ENCODE results near the gene NUBPL. TPM values are rescaled to one million over a fixed set of nuclear protein-coding genes. Genes with fewer than 3 reads are reported as not detected.
"Not testable (repeated sequence)": the region's sequence is repeated elsewhere in the genome, so short reads cannot be mapped to it uniquely, and the experiment has no call there.

NUBPL gene
- total RNA-seq, 1 donor from 2014 or later: 15.0 TPM

DNA sequence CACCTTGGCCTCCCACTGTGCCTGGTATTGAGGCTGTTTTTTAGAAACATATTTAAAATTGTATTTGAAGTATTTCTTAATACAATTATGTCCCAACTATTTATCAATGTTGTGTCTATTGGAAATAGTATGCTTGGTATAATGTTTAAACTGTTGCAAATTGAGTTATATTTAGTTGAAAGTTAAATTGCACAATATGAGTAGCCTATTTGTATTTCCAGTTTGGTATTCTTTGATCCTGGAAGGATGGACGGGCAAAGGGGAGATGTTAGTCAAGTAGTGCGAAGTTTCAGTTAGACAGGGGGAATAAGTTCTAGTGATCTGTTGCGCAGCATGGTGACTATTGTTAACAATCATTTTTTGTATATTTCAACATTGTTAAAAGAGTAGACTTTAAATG lies 111.5 kb downstream of the NUBPL start:
- no peak for DNase-seq (ENCODE audit: low spot score)

DNA sequence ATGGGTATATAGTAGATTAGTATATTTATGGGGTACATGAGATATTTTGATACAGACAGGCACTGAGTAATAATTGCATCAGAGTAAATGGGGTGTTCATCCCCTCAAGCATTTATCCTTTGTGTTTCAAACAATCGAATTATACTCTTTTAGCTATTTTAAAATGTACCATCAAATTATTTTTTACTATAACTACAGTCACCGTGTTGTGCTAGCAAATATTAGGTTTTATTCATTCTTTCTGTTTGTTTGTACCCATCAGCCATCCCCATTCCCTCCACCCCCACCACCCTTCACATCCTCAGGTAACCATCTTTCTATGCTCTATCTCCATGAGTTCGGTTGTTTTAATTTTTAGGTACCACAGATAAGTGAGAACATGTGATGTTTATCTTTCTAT lies 115.8 kb downstream of the NUBPL start:
- no peak for DNase-seq (ENCODE audit: low spot score)

- DNase-seq (ENCODE audit: low spot score): no peak
These were observed 116.4 kb downstream of the NUBPL start for GRCh38 chr14:31677630-31678029.

GRCh38 chr14:31678421-31679249 lies 117.4 kb downstream of the NUBPL start:
- no peak for DNase-seq (ENCODE audit: low spot score)

DNA sequence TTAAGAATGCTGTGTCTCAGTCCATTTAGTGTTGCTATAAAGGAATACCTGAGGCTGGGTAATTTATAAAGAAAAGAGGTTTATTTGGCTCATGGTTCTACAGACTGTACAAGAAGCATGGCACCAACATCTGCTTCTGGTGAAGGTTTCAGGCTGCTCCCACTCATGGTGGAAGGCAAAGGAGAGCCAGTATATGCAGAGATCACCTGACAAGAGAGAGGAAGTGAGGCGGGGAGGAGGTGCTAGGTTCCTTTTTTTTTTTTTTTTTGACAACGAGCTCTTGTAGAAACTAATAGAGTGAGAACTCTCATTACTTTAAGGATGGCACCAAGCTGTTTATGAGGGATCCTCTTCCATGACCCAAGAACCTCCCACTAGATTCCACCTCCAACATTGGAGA lies 121.6 kb downstream of the NUBPL start:
- DNase-seq (ENCODE audit: low spot score): no peak

GRCh38 chr14:31687726-31688125 lies 126.5 kb downstream of the NUBPL start:
- DNase-seq (ENCODE audit: low spot score): no peak

DNA sequence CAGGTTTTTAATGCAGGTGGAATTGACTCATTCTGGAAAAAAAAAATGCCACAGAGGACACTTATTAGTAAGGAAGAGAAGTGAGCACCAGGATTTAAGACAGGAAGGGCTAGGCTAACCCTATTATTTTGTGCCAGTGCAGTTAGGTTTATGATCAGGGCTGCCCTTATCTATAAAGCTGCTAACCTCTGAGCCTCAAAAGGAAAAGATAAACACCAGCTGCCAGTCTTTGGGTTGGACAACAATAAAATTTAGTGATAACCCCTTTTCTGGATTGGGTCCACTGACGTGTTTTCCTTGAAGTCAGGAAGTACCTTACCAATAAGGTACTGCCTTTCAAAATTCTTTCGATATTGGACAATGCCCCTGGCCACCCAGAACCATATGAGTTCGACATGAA lies 128.9 kb downstream of the NUBPL start:
- DNase-seq (ENCODE audit: low spot score): no peak

DNA sequence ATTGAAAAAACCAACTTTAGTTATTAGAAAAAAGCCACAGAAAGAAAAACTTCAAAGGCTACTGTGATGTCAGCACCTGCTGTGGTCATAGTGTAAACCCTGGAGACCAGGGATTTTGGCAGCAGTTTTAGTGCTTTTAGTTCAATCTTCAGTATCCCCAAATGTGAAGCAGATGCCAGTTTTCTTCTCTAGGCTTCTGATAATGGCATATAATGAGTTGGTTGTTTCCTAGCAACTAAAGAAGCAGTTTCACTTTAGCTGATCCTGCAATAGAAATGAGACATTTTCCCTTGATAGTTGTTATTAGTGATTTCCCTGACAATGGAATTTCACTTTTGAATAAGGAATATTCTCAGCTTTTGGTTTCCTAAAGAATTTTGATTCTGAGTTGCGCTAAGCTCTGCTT lies 131.2 kb downstream of the NUBPL start:
- DNase-seq (ENCODE audit: low spot score): no peak

GRCh38 chr14:31696378-31696777 lies 135.2 kb downstream of the NUBPL start:
- DNase-seq (ENCODE audit: low spot score): no peak

- no peak for DNase-seq (ENCODE audit: low spot score)
These were observed 138.6 kb downstream of the NUBPL start for GRCh38 chr14:31699809-31700208.

DNA sequence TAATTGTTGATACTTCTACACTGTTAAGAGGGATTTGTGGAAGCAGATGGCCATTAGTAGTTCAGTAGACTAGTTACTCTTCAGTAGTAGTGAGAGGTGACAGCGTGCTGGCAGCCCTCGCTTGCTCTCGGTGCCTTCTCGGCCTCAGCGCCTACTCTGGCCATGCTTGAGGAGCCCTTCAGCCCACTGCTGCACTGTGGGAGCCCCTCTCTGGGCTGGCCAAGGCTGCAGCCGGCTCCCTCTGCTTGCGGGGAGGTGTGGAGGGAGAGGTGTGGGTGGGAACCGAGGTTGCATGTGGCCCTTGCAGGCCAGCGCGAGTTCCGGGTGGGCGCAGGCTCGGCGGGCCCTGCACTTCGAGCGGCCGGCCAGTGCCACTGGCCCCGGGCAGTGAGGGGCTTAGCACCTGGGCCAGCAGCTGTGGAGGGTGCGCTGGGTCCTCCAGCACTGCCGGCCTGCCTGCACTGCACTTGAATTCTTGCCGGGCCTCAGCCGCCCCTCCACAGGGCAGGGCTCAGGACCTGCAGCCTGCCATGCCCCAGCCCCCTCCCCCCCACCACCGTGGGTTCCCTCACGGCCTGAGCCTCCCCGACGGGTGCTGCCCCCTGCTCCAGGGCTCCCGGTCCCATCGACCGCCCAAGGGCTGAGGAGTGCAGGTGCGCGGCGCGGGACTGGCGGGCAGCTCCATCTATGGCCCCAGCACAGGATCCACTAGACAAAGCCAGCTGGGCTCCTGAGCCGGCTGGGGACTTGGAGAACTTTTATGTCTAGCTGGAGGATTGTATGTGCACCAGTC lies 139.3 kb downstream of the NUBPL start:
- DNase-seq (ENCODE audit: low spot score): no peak

- no peak for DNase-seq (ENCODE audit: low spot score)
These were observed 140.9 kb downstream of the NUBPL start for GRCh38 chr14:31702130-31702529.

GRCh38 chr14:31703056-31703455 lies 141.9 kb downstream of the NUBPL start:
- DNase-seq (ENCODE audit: low spot score): no peak

DNA sequence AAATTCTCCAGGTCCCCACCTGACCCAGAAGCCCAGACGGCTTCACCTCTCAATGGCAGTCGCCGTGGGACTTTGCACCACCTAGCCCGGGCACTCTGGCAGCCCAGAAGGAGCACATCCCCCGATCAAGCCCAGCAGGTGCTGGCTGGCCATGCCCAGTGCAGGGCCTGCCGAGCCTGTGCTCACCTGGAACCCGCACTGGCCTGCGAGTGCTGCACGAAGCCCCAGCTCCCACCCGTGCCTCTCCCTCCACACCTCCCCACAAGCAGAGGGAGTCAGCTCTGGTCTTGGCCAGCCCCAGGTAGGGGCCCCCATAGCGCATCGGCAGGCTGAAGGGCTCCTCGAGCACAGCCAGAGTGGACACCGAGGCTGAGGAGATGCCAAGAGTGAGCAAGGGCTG lies 144.5 kb downstream of the NUBPL start:
- no peak for DNase-seq (ENCODE audit: low spot score)

- not testable (repeated sequence) for DNase-seq (ENCODE audit: low spot score)
These were observed 147.5 kb downstream of the NUBPL start for GRCh38 chr14:31708661-31709060.

DNA sequence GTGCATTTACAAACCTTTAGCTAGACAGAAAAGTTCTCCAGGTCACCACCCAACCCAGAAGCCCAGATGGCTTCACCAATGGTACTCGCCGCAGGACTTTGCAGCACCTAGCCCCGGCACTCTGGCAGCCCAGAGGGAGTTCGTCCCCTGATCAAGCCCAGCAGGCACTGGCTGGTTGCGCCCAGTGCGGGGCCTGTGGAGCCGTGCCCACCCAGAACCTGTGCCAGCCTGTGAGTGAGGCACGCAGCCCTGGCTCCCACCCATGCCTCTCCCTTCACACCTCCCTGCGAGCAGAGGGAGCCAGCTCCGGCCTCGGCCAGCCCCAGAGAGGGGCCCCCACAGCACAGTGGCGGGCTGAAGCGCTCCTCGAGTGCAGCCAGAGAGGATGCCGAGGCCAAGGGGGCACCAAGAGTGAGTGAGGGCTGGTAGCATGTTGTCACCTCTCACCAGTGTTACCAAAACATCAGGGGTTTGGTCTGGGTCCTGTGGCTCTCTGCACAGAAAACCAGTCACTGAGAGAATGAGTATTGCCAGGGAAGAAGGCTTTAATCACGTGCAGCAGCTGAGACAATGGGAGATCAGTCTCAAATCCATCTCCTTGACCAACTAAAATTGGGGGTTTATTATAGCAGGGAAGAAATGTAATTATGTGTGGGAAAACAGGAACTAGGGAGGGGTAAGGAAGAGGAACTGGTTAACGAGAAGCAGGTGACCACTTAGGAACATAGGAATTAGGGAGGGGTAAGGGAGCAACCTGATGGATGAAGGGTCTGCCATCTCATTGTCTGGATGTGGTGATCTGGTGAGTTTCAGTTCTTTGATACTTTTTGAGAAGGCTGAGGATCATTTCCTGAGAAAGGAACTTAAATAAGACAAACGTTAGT lies 151.3 kb downstream of the NUBPL start:
- DNase-seq (ENCODE audit: low spot score): no peak

DNA sequence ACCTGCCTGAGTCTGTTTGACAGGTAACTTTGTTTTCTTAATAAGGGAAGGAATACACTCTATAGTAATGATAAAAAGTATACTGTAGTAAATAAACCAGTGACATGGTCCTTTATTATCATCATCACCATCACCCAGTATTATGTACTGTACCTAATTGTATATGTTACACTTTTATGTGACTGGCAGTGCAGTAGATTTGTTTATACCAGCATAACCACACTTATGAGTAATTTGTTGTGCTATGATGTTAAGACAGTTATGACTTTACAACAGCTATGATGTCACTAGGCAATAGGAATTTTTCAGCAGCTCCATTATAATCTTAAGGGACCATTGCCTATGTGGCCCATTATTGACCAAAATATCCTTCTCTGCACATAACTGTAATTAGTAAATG lies 155.0 kb downstream of the NUBPL start:
- DNase-seq (ENCODE audit: low spot score): no peak

- DNase-seq (ENCODE audit: low spot score): no peak
These were observed 156.3 kb downstream of the NUBPL start for GRCh38 chr14:31717294-31718085.

DNA sequence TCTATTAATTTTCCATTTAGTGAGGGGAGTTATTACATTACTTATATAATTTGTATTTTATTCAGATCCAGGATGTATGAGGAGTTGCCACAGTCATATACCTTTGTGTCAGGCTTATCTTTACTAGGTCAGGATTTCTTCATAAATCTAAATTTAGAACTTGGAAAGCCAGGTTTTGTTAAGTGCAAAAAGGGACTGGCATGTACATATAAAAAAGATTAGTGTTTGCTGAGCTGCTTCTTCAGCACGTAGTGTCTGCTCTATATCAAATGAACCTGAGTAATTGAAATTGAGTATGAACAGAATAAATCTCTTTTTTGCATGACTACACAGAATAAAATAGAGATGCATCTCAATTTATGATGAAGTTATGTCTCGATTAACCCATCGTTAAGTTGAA lies 157.4 kb downstream of the NUBPL start:
- DNase-seq (ENCODE audit: low spot score): no peak

DNA sequence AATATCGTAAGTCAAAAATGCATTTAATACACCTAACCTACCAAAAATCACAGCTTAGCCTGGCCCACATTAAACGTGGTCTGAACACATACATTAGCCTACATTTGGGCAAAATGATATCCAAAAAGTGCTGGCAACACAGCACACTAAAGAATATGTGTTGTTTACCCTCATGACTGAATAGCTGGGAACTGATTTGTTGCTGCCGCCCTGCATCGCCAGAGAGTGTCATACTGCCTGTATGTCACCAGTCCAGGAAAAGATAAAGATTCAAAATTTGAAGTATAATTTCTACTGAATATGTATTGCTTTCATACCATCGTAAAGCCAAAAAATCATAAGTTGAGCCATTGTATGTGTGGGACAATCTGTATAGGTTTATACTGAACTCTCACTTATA lies 157.8 kb downstream of the NUBPL start:
- DNase-seq (ENCODE audit: low spot score): no peak

- DNase-seq (ENCODE audit: low spot score): no peak
These were observed 165.1 kb downstream of the NUBPL start for GRCh38 chr14:31726337-31726736.

Data from mesenteric fat pad (tissue), 1 donor.